Naive B cell (primary cell): ENCODE data around the gene BICDL2. TPM values are rescaled to one million over a fixed set of nuclear protein-coding genes. Genes with fewer than 3 reads are reported as not detected.
"Not testable (repeated sequence)": the region's sequence is repeated elsewhere in the genome, so short reads cannot be mapped to it uniquely, and the experiment has no call there.

Experiments
- ATAC-seq, 2 donors: fragments of 150-1000 bp; cut with Tn5 transposase; 2 replicates each; pipeline ENCODE4 v1.10.0; 2021; ENCODE audit warnings: low read depth in 2 of 2, mild to moderate bottlenecking in 2 of 2, moderate library complexity in 2 of 2
- DNase-seq: peaks from one replicate; pipeline ENCODE4 v3.0.0; 2022
- H3K27ac Mint-ChIP-seq, 6 donors: one replicate each; pipeline ENCODE4 v1.8.0; 2020 to 2022; ENCODE audit warnings: mild to moderate bottlenecking in 6 of 6, mixed read lengths in 6 of 6, moderate library complexity in 5 of 6, inconsistent platforms in 2 of 6
- H3K27me3 Mint-ChIP-seq, 3 donors: one replicate each; pipeline ENCODE4 v1.8.0; 2021 to 2022; ENCODE audit warnings: mixed read lengths in 3 of 3, mild to moderate bottlenecking in 1 of 3
- H3K36me3 Mint-ChIP-seq, 2 donors: one replicate each; pipeline ENCODE4 v1.8.0; 2020 to 2022; ENCODE audit warnings: mixed read lengths in 2 of 2, inconsistent platforms in 1 of 2, mild to moderate bottlenecking in 1 of 2
- H3K4me1 Mint-ChIP-seq, 3 donors: one replicate each; pipeline ENCODE4 v1.8.0; 2020 to 2022; ENCODE audit warnings: mixed read lengths in 3 of 3, inconsistent platforms in 1 of 3, mild to moderate bottlenecking in 1 of 3, moderate library complexity in 1 of 3
- H3K4me3 Mint-ChIP-seq, 8 donors: one replicate each; pipeline ENCODE4 v1.8.0; 2020 to 2022; ENCODE audit warnings: mild to moderate bottlenecking in 8 of 8, mixed read lengths in 8 of 8, moderate library complexity in 8 of 8, inconsistent platforms in 2 of 8
- H3K9me3 Mint-ChIP-seq, 7 donors: one replicate each; pipeline ENCODE4 v1.8.0; 2020 to 2022; ENCODE audit warnings: mixed read lengths in 7 of 7, mild to moderate bottlenecking in 5 of 7, inconsistent platforms in 2 of 7, moderate library complexity in 1 of 7
- polyA plus RNA-seq, 6 donors: library from polyadenylated mRNA; unstranded; fragments of 300-500 nt; fragmentation: Illumina TruSeq; gene quantifications; one replicate each; pipeline ENCODE4 v1.2.3, GENCODE V29; 2021; ENCODE audit warnings: low read depth in 6 of 6

BICDL2 gene
- polyA plus RNA-seq, 6 donors from 2014 or later: not detected

- ATAC-seq, H3K27me3 Mint-ChIP-seq, DNase-seq, H3K36me3 Mint-ChIP-seq, H3K27ac Mint-ChIP-seq: not testable (repeated sequence)
- Mint-ChIP-seq H3K4me1 (peaks cover 26 to 52% (median 33%) of the 10 kb centered on the region in 3 donors), H3K9me3 (peaks cover 0 to 12% (median 0%) of the 10 kb centered on the region in 7 donors), H3K4me3 (peak overlapping the region in 2 of 8 donors; percentile 41 to 58)
These were observed 36.0 kb upstream of the BICDL2 start for GRCh38 chr16:3072576-3073263.

- DNase-seq, ATAC-seq, H3K9me3 Mint-ChIP-seq, H3K27me3 Mint-ChIP-seq, H3K4me3 Mint-ChIP-seq, H3K36me3 Mint-ChIP-seq, H3K27ac Mint-ChIP-seq: not testable (repeated sequence)
- H3K4me1 Mint-ChIP-seq: peaks cover 26 to 56% (median 33%) of the 10 kb centered on the region in 3 donors
These were observed 35.4 kb upstream of the BICDL2 start for GRCh38 chr16:3072148-3072547.

GRCh38 chr16:3071655-3072054 is 34.9 kb upstream of the BICDL2 start:
- H3K4me3 Mint-ChIP-seq: peak overlapping the region in 1 of 8 donors; percentile 61
- H3K27ac Mint-ChIP-seq: no peak overlapping the region
- H3K9me3 Mint-ChIP-seq: peaks cover 0 to 2% (median 0%) of the 10 kb centered on the region in 7 donors
- no peak for ATAC-seq
- DNase-seq: no peak
- peaks cover 0 to 9% (median 0%) of the 10 kb centered on the region in 3 donors for H3K27me3 Mint-ChIP-seq
- no peaks in the 10 kb centered on the region for H3K36me3 Mint-ChIP-seq
- H3K4me1 Mint-ChIP-seq: peaks cover 26 to 52% (median 33%) of the 10 kb centered on the region in 3 donors

- H3K27ac Mint-ChIP-seq: no peak overlapping the region
- H3K9me3 Mint-ChIP-seq: no peaks in the 10 kb centered on the region
- H3K4me3 Mint-ChIP-seq: no peak overlapping the region
- DNase-seq: no peak
- H3K36me3 Mint-ChIP-seq: no peaks in the 10 kb centered on the region
- H3K4me1 Mint-ChIP-seq: peaks cover 26 to 42% (median 33%) of the 10 kb centered on the region in 3 donors
- no peak for ATAC-seq
- H3K27me3 Mint-ChIP-seq: peaks cover 0 to 10% (median 0%) of the 10 kb centered on the region in 3 donors
These were observed 33.9 kb upstream of the BICDL2 start for GRCh38 chr16:3070608-3071111.

- DNase-seq, H3K36me3 Mint-ChIP-seq, H3K27ac Mint-ChIP-seq, H3K4me3 Mint-ChIP-seq, ATAC-seq, H3K9me3 Mint-ChIP-seq: not testable (repeated sequence)
- peaks cover 0 to 15% (median 0%) of the 10 kb centered on the region in 3 donors for H3K27me3 Mint-ChIP-seq
- H3K4me1 Mint-ChIP-seq: peaks cover 17 to 27% (median 19%) of the 10 kb centered on the region in 3 donors
These were observed 32.4 kb upstream of the BICDL2 start for GRCh38 chr16:3069146-3069545.

GRCh38 chr16:3068487-3068886 is 31.7 kb upstream of the BICDL2 start:
- Mint-ChIP-seq H3K9me3 (no peaks in the 10 kb centered on the region), H3K27ac (no peak overlapping the region), H3K4me1 (peaks cover 10 to 20% (median 12%) of the 10 kb centered on the region in 3 donors), H3K36me3 (no peaks in the 10 kb centered on the region), H3K27me3 (peaks cover 0 to 9% (median 0%) of the 10 kb centered on the region in 3 donors), H3K4me3 (no peak overlapping the region)
- ATAC-seq (no peak), DNase-seq (no peak)

- peaks cover 3 to 9% (median 4%) of the 10 kb centered on the region in 3 donors for H3K4me1 Mint-ChIP-seq
- ATAC-seq: no peak
- peaks cover 0 to 14% (median 0%) of the 10 kb centered on the region in 3 donors for H3K27me3 Mint-ChIP-seq
These were observed 29.6 kb upstream of the BICDL2 start for GRCh38 chr16:3066440-3066748.

GRCh38 chr16:3065742-3066439 is 29.1 kb upstream of the BICDL2 start:
- Mint-ChIP-seq H3K4me1 (peaks cover 0 to 8% (median 4%) of the 10 kb centered on the region in 3 donors), H3K36me3 (no peaks in the 10 kb centered on the region), H3K4me3 (no peak overlapping the region), H3K9me3 (no peaks in the 10 kb centered on the region), H3K27ac (peak overlapping the region in 2 of 6 donors; percentile 69 to 89), H3K27me3 (peaks cover 0 to 14% (median 0%) of the 10 kb centered on the region in 3 donors)
- ATAC-seq (no peak), DNase-seq (no peak)

More at GRCh38 chr16:3066440-3066748, 29.6 kb upstream of the BICDL2 start:
- no peak overlapping the region for H3K27ac Mint-ChIP-seq
- no peak for DNase-seq
- no peaks in the 10 kb centered on the region for H3K36me3 Mint-ChIP-seq
- no peak overlapping the region for H3K4me3 Mint-ChIP-seq
- H3K9me3 Mint-ChIP-seq: no peaks in the 10 kb centered on the region

- H3K36me3 Mint-ChIP-seq: no peaks in the 10 kb centered on the region
- no peak for DNase-seq
These were observed 28.5 kb upstream of the BICDL2 start, which contains the start of gene IL32 for GRCh38 chr16:3065069-3065741. TSS of gene IL32 (plus strand) at chr16:3065640. CDS start at chr16:3065812, 172 bp downstream.

GRCh38 chr16:3063625-3064386 is 27.1 kb upstream of the BICDL2 start:
- no peaks in the 10 kb centered on the region for H3K36me3 Mint-ChIP-seq
- no peak overlapping the region for H3K27ac Mint-ChIP-seq
- no peaks in the 10 kb centered on the region for H3K9me3 Mint-ChIP-seq
- peaks cover 0 to 14% (median 0%) of the 10 kb centered on the region in 3 donors for H3K27me3 Mint-ChIP-seq
- peaks cover 9 to 14% (median 9%) of the 10 kb centered on the region in 3 donors for H3K4me1 Mint-ChIP-seq
- no peak overlapping the region for H3K4me3 Mint-ChIP-seq
- no peak for DNase-seq
- ATAC-seq: no peak

More at GRCh38 chr16:3065069-3065741, 28.5 kb upstream of the BICDL2 start, which contains the start of gene IL32:
- Mint-ChIP-seq H3K27ac (peak within 1 kb of the TSS in 3 of 6 donors; percentile 69 to 89 (median 75)), H3K4me3 (no peak within 1 kb of the TSS), H3K27me3 (peaks cover 0 to 14% (median 0%) of the 10 kb centered on the region in 3 donors), H3K4me1 (peaks cover 0 to 8% (median 4%) of the 10 kb centered on the region in 3 donors), H3K9me3 (no peaks in the 10 kb centered on the region)
- ATAC-seq: no peak

GRCh38 chr16:3062553-3062952 is 25.8 kb upstream of the BICDL2 start:
- Mint-ChIP-seq H3K9me3 (no peaks in the 10 kb centered on the region), H3K27me3 (peaks cover 0 to 14% (median 0%) of the 10 kb centered on the region in 3 donors), H3K36me3 (no peaks in the 10 kb centered on the region), H3K4me3 (peak overlapping the region in 1 of 8 donors; percentile 55), H3K27ac (no peak overlapping the region), H3K4me1 (peaks cover 9 to 12% (median 11%) of the 10 kb centered on the region in 3 donors)
- ATAC-seq (no peak), DNase-seq (no peak)

GRCh38 chr16:3060339-3061127 is 23.8 kb upstream of the BICDL2 start:
- peak overlapping the region; percentile 57 to 91 (median 86) for H3K4me3 Mint-ChIP-seq
- H3K9me3 Mint-ChIP-seq: no peaks in the 10 kb centered on the region
- ATAC-seq (no peak), DNase-seq (no peak)
- no peaks in the 10 kb centered on the region for H3K36me3 Mint-ChIP-seq
- H3K27me3 Mint-ChIP-seq: peaks cover 0 to 12% (median 0%) of the 10 kb centered on the region in 3 donors
- peak overlapping the region in 2 of 6 donors; percentile 36 to 39 for H3K27ac Mint-ChIP-seq
- H3K4me1 Mint-ChIP-seq: peaks cover 12 to 21% (median 14%) of the 10 kb centered on the region in 3 donors
